Erythroblast (primary cell): ENCODE results near the gene ATG16L1.

ENCODE experiments used
- GATA1 ChIP-seq: IDR thresholded peaks from 2 replicates; pipeline ENCODE4 v1.6.1; 2011; ENCODE audit warnings: low read depth, mild to moderate bottlenecking, control low read depth, low read length, moderate library complexity
- POLR2A ChIP-seq: IDR thresholded peaks from 2 replicates; pipeline ENCODE4 v1.6.1; 2011; ENCODE audit warnings: mild to moderate bottlenecking, low read length

DNA sequence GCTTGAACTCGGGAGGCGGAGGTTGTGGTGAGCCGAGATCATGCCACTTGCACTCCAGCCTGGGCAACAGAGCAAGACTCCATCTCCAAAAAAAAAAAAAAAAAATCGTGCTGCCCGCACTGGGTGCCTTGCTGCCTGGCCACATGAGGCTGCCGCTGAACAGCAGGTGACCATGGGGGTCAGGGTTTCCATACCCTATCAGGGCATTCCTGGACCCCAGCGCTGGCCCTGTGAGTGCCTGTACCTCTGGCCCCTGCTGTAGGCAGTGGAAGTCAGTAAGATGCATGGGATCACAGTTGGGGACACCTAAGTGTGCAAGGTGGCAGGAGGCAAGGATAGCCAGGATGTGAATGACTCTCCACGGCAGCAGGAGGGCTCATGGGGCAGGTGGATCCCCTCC lies 75.0 kb downstream of the ATG16L1 start:
- no peak for TF ChIP-seq POLR2A
- no peak for TF ChIP-seq GATA1
